Parathyroid adenoma (tissue), 2 donors: ENCODE results near the gene IGF1.

Experiments used
- H2AFZ ChIP-seq: fragments of 300-600 bp; sonication (generic); one replicate; pipeline ENCODE4 v1.7.0; 2017; ENCODE audit warnings: antibody characterized with exemption, mild to moderate bottlenecking
- H3K27ac ChIP-seq: fragments of 300-600 bp; sonication (generic); one replicate; pipeline ENCODE4 v1.7.0; 2017
- H3K27me3 ChIP-seq: fragments of 300-600 bp; sonication (generic); one replicate; pipeline ENCODE4 v1.7.0; 2017; ENCODE audit warnings: low read length; ENCODE audit not compliant: control insufficient read depth, insufficient read depth
- H3K36me3 ChIP-seq: fragments of 300-600 bp; sonication (generic); one replicate; pipeline ENCODE4 v1.7.0; 2017; ENCODE audit warnings: low read length; ENCODE audit not compliant: control insufficient read depth, insufficient read depth
- H3K4me1 ChIP-seq: fragments of 300-600 bp; sonication (generic); one replicate; pipeline ENCODE4 v1.7.0; 2017; ENCODE audit warnings: control low read depth
- H3K4me2 ChIP-seq: fragments of 300-600 bp; sonication (generic); one replicate; pipeline ENCODE4 v1.7.0; 2017; ENCODE audit warnings: low read length
- H3K4me3 ChIP-seq: fragments of 300-600 bp; sonication (generic); one replicate; pipeline ENCODE4 v1.7.0; 2017; ENCODE audit warnings: low read depth, low read length
- H3K79me2 ChIP-seq: fragments of 300-600 bp; sonication (generic); one replicate; pipeline ENCODE4 v1.7.0; 2017; ENCODE audit warnings: control low read depth
- H3K9ac ChIP-seq: fragments of 300-600 bp; sonication (generic); one replicate; pipeline ENCODE4 v1.7.0; 2017; ENCODE audit warnings: mild to moderate bottlenecking
- H3K9me3 ChIP-seq: fragments of 300-600 bp; sonication (generic); one replicate; pipeline ENCODE4 v1.7.0; 2017; ENCODE audit warnings: low read length; ENCODE audit not compliant: control insufficient read depth
- CTCF ChIP-seq: fragments of 300-600 bp; sonication (generic); IDR thresholded peaks from one replicate; pipeline ENCODE4 v1.7.0; 2017; ENCODE audit warnings: antibody characterized with exemption, mild to moderate bottlenecking
- donor health status: primary hyperparathyroidism.

The IGF1 gene

GRCh38 chr12:102433304-102433703 is 47.1 kb downstream of the IGF1 start:
- H3K4me2 ChIP-seq, result no peak overlapping the region
- no peak overlapping the region for H3K9ac ChIP-seq
- no peaks in the 10 kb centered on the region for H3K27me3 ChIP-seq
- H2AFZ ChIP-seq, result no peak overlapping the region
- no peaks in the 10 kb centered on the region for H3K79me2 ChIP-seq
- H3K4me1 ChIP-seq, result no peaks in the 10 kb centered on the region
- no peaks in the 10 kb centered on the region for H3K9me3 ChIP-seq
- no peak for TF ChIP-seq CTCF
- no peaks in the 10 kb centered on the region for H3K36me3 ChIP-seq
- no peak overlapping the region for H3K4me3 ChIP-seq
- no peak overlapping the region for H3K27ac ChIP-seq

- Histone ChIP-seq H3K9ac (no peak overlapping the region), H2AFZ (no peak overlapping the region), H3K27ac (no peak overlapping the region), H3K27me3 (no peaks in the 10 kb centered on the region), H3K79me2 (no peaks in the 10 kb centered on the region), H3K4me1 (no peaks in the 10 kb centered on the region), H3K4me2 (no peak overlapping the region), H3K4me3 (no peak overlapping the region), H3K9me3 (no peaks in the 10 kb centered on the region), H3K36me3 (no peaks in the 10 kb centered on the region)
- no peak for TF ChIP-seq CTCF
Measured at GRCh38 chr12:102430661-102431060, 49.7 kb downstream of the IGF1 start.

GRCh38 chr12:102429211-102430154 is 50.9 kb downstream of the IGF1 start:
- Histone ChIP-seq H3K9ac (no peak overlapping the region), H3K4me1 (no peaks in the 10 kb centered on the region), H3K27ac (no peak overlapping the region), H3K27me3 (no peaks in the 10 kb centered on the region), H3K4me2 (no peak overlapping the region), H3K9me3 (no peaks in the 10 kb centered on the region), H3K79me2 (no peaks in the 10 kb centered on the region), H3K4me3 (no peak overlapping the region), H2AFZ (no peak overlapping the region), H3K36me3 (no peaks in the 10 kb centered on the region)
- no peak for TF ChIP-seq CTCF

GRCh38 chr12:102427543-102427941 is 52.8 kb downstream of the IGF1 start:
- H3K9me3 ChIP-seq, result no peaks in the 10 kb centered on the region
- H3K9ac ChIP-seq, result no peak overlapping the region
- H3K4me1 ChIP-seq, result no peaks in the 10 kb centered on the region
- no peak overlapping the region for H3K4me2 ChIP-seq
- H2AFZ ChIP-seq, result no peak overlapping the region
- H3K79me2 ChIP-seq, result no peaks in the 10 kb centered on the region
- no peak overlapping the region for H3K4me3 ChIP-seq
- TF ChIP-seq CTCF, result no peak
- no peaks in the 10 kb centered on the region for H3K36me3 ChIP-seq
- H3K27me3 ChIP-seq, result no peaks in the 10 kb centered on the region
- H3K27ac ChIP-seq, result no peak overlapping the region
